ENCODE results near the gene MIB2.

GRCh38 chr1:1665815-1666251 is 50.5 kb downstream of the MIB2 start:
- TF ChIP-seq, protein P1, sequence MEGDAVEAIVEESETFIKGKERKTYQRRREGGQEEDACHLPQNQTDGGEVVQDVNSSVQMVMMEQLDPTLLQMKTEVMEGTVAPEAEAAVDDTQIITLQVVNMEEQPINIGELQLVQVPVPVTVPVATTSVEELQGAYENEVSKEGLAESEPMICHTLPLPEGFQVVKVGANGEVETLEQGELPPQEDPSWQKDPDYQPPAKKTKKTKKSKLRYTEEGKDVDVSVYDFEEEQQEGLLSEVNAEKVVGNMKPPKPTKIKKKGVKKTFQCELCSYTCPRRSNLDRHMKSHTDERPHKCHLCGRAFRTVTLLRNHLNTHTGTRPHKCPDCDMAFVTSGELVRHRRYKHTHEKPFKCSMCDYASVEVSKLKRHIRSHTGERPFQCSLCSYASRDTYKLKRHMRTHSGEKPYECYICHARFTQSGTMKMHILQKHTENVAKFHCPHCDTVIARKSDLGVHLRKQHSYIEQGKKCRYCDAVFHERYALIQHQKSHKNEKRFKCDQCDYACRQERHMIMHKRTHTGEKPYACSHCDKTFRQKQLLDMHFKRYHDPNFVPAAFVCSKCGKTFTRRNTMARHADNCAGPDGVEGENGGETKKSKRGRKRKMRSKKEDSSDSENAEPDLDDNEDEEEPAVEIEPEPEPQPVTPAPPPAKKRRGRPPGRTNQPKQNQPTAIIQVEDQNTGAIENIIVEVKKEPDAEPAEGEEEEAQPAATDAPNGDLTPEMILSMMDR (conservative IDR thresholded peaks at IDR 0.05; ENCODE audit: low read length), result peak; percentile 67
- TF ChIP-seq EZH2phosphoT487 (IDR thresholded peaks at IDR 0.05; ENCODE audit: borderline replicate concordance), result no peak

All from Loucy (cell line).